Body of pancreas (tissue), 4 donors: Measurements from ENCODE around the gene PNPLA6.

Experiments
- POLR2A ChIP-seq, 3 donors: fragments of 450-650 bp; IDR thresholded peaks; one replicate each; pipeline ENCODE4 v1.6.1; 2016; ENCODE audit warnings: antibody characterized with exemption in 3 of 3, mild to moderate bottlenecking in 2 of 3
- TF ChIP-seq, protein P1 (sequence below), 7 experiments: fragments of 450-650 bp in 4 of 7; fragments of 200-600 bp in 3 of 7; sonication (generic) in 3 of 7; IDR thresholded peaks; one replicate each; pipeline ENCODE4 v1.5.1; 2016 to 2019; ENCODE audit warnings: antibody characterized with exemption in 7 of 7

DNA sequence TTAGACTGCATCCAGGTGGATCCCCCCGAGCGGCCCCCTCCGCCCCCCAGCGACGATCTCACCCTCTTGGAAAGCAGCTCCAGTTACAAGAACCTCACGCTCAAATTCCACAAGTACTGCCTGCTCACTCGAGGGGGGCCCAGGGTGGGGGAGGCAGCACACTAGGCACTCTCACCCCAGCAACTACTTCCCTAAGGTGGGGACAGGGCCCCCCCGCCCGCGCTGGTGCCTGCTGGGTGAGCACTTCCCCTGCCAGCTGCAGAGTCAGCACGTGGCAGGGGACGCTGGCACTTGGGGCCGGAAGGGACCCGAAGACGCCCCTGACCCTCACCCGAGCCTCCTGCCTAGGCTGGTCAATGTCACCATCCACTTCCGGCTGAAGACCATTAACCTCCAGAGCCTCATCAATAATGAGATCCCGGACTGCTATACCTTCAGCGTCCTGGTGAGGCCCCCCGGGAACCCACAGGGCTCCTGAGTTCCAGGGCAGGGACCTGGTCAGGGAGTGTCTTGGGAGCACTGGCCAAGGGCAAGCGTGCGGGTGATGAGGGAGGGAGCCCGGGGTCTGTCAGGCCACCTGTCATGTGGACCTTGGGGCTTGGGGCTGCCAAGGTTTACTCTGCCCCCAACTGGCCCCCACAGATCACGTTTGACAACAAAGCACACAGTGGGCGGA is 7.9 kb upstream of the PNPLA6 start:
- TF ChIP-seq, protein P1, sequence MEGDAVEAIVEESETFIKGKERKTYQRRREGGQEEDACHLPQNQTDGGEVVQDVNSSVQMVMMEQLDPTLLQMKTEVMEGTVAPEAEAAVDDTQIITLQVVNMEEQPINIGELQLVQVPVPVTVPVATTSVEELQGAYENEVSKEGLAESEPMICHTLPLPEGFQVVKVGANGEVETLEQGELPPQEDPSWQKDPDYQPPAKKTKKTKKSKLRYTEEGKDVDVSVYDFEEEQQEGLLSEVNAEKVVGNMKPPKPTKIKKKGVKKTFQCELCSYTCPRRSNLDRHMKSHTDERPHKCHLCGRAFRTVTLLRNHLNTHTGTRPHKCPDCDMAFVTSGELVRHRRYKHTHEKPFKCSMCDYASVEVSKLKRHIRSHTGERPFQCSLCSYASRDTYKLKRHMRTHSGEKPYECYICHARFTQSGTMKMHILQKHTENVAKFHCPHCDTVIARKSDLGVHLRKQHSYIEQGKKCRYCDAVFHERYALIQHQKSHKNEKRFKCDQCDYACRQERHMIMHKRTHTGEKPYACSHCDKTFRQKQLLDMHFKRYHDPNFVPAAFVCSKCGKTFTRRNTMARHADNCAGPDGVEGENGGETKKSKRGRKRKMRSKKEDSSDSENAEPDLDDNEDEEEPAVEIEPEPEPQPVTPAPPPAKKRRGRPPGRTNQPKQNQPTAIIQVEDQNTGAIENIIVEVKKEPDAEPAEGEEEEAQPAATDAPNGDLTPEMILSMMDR (IDR thresholded peaks at IDR 0.05): no peak
- TF ChIP-seq POLR2A (IDR thresholded peaks at IDR 0.05): no peak
